Caco-2 (cell line): ENCODE measurements around the gene OARD1. TPM values are rescaled to one million over a fixed set of nuclear protein-coding genes. Genes with fewer than 3 reads are reported as not detected.
A peak's percentile ranks its signal among the peaks of the same experiment; 100 is the strongest.

Source experiments
- BruUV-seq: library from RNA; stranded (reverse); fragments of 400-500 nt; replicated peaks from 2 replicates; lab custom pipeline; 2021; lab: Mats Ljungman, UMichigan
- CTCF ChIA-PET: fragments of 300-600 bp; sonication (Branson Sonifier 250); formaldehyde crosslinking; loops from one replicate; lab custom pipeline; 2022; ENCODE audit warnings: antibody characterized with exemption; lab: Charles Lee
- POLR2A ChIA-PET: fragments of 300-600 bp; sonication (Branson Sonifier 250); formaldehyde crosslinking; loops from one replicate; lab custom pipeline; 2022; ENCODE audit warnings: antibody characterized with exemption; lab: Charles Lee
- DNase-seq, 2 experiments: peaks; one replicate each; pipeline versions ENCODE4 v3.0.0 to v3.0.0-alpha.2; 2020 to 2022
- H3K27me3 ChIP-seq: replicated peaks from 2 replicates; pipeline ENCODE4 v1.6.0; 2011; ENCODE audit warnings: low read length; ENCODE audit not compliant: control insufficient read depth, insufficient read depth
- H3K36me3 ChIP-seq: 2 replicates; pipeline ENCODE4 v1.5.1; 2011; ENCODE audit warnings: low read length; ENCODE audit not compliant: control insufficient read depth, insufficient read depth
- H3K4me1 ChIP-seq: fragments of 250-450 bp; sonication (Bioruptor Pico); 2 replicates; pipeline ENCODE4 v1.5.1; 2020; ENCODE audit warnings: mild to moderate bottlenecking
- H3K4me3 ChIP-seq: 2 replicates; pipeline ENCODE4 v1.5.1; 2011; ENCODE audit warnings: low read depth, mild to moderate bottlenecking, control low read depth, low read length
- H3K9me3 ChIP-seq: fragments of 250-450 bp; sonication (Bioruptor Pico); 2 replicates; pipeline ENCODE4 v1.5.1; 2020; ENCODE audit warnings: mild to moderate bottlenecking, moderate library complexity
- H3K27ac Mint-ChIP-seq: one replicate; pipeline ENCODE4 v1.8.0; 2022; ENCODE audit warnings: mixed read lengths; ENCODE audit not compliant: unreplicated experiment
- H3K27me3 Mint-ChIP-seq: one replicate; pipeline ENCODE4 v1.8.0; 2022; ENCODE audit warnings: mixed read lengths; ENCODE audit not compliant: insufficient read depth, unreplicated experiment
- H3K36me3 Mint-ChIP-seq: one replicate; pipeline ENCODE4 v1.8.0; 2022; ENCODE audit warnings: mild to moderate bottlenecking, mixed read lengths; ENCODE audit not compliant: insufficient read depth, unreplicated experiment
- H3K4me1 Mint-ChIP-seq: one replicate; pipeline ENCODE4 v1.8.0; 2022; ENCODE audit warnings: low read depth, mixed read lengths; ENCODE audit not compliant: unreplicated experiment
- H3K4me3 Mint-ChIP-seq: one replicate; pipeline ENCODE4 v1.8.0; 2022; ENCODE audit warnings: mild to moderate bottlenecking, moderate library complexity, mixed read lengths; ENCODE audit not compliant: unreplicated experiment
- H3K9me3 Mint-ChIP-seq: one replicate; pipeline ENCODE4 v1.8.0; 2022; ENCODE audit warnings: mixed read lengths; ENCODE audit not compliant: unreplicated experiment
- intact Hi-C: fragments of 100-400 bp; cut with micrococcal nuclease; formaldehyde crosslinking; loops from one replicate; pipeline ENCODE4 v1.10.0; 2022; ENCODE audit not compliant: unreplicated experiment
- total RNA-seq: library from RNA; stranded (reverse); gene quantifications from 2 replicates; pipeline ENCODE4 v1.2.3, GENCODE V29; 2022
- TF ChIP-seq, protein P1 (sequence below), 2 experiments: fragments of 200-600 bp in 1 of 2; IDR thresholded peaks; 1 replicate in 1 of 2; 2 replicates in 1 of 2; pipeline versions ENCODE4 v1.5.1 to v1.8.0; 2011 to 2022; ENCODE audit warnings: antibody characterized with exemption in 1 of 2, control low read depth in 1 of 2, inconsistent platforms in 1 of 2, low read depth in 1 of 2, low read length in 1 of 2, mild to moderate bottlenecking in 1 of 2, moderate library complexity in 1 of 2; ENCODE audit not compliant: insufficient read depth in 1 of 2, severe bottlenecking in 1 of 2, unreplicated experiment in 1 of 2

The OARD1 gene
- total RNA-seq, 1 experiment from 2014 or later: 35.5 TPM

DNA sequence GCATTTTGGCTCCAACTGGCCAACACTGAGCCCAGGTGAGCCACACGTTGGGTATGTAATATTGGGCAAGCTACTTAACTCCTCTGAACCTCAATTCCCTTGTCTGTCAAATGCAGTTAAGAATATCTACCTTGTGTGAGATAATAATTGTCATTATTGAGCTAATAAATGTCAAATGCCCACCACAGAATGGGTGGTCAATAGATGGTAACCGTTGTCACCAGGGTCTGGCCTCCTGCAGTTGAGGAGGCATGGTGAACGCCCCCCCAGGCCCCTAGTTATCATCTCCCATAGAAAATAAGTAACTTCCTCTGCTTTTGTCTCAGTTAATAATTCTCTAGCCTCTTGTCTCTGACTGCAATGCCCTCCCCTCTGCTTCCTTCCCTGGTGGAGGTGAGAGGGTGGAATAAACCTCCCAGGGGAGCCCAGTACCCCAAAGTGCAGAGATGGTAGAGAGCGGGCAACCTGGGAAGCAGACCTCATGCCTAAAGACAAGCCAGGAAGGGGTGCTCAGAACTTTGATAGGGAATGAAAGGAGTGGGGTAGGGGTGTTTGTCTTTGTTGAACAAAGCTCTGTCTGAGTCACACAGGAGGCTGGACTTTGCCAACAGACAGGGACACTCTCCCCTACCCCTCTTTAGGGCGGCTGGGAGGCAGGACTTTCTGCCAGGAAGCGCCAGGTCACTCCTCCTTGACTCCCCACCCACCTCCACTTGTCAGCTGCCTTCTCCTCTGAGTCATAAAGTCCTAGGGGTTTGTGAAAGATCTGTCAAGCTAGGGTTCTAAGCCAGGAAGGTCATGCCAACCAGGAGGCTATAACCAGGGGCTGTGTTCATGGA, 31.8 kb downstream of the OARD1 start:
- Histone ChIP-seq H3K9me3 (no peaks in the 10 kb centered on the region), H3K4me3 (peak overlapping the region; percentile 5; the same call in 1 of the 2 replicates), H3K4me1 (peaks cover 65% of the 10 kb centered on the region), H3K27me3 (no peaks in the 10 kb centered on the region), H3K36me3 (no peaks in the 10 kb centered on the region)
- peak overlapping the region; percentile 63 for H3K4me3 Mint-ChIP-seq
- no peaks in the 10 kb centered on the region for H3K27me3 Mint-ChIP-seq
- peak overlapping the region; percentile 96 for H3K27ac Mint-ChIP-seq
- H3K4me1 Mint-ChIP-seq: peaks cover 45% of the 10 kb centered on the region
- no peaks in the 10 kb centered on the region for H3K9me3 Mint-ChIP-seq
- no peaks in the 10 kb centered on the region for H3K36me3 Mint-ChIP-seq
- ChIA-PET POLR2A (interaction anchor here (0.9 to 2.0 kb wide), 4 partner anchors 9 to 43 kb away, joined by 3 to 19 read pairs (median 10); partner anchors contain the start of genes NFYA and OARD1), CTCF (interaction anchor here (0.6 to 2.5 kb wide), 17 partner anchors 8 to 453 kb away, joined by 3 to 19 read pairs (median 4); partner anchors contain the start of genes APOBEC2, NFYA and OARD1)
- BruUV-seq: TSS peak; percentile 71
- intact Hi-C loops: loop anchor here (1.0 to 2.0 kb wide), 5 partner anchors 9 to 44 kb away; partner anchors contain the start of genes NFYA and OARD1
- TF ChIP-seq, protein P1, sequence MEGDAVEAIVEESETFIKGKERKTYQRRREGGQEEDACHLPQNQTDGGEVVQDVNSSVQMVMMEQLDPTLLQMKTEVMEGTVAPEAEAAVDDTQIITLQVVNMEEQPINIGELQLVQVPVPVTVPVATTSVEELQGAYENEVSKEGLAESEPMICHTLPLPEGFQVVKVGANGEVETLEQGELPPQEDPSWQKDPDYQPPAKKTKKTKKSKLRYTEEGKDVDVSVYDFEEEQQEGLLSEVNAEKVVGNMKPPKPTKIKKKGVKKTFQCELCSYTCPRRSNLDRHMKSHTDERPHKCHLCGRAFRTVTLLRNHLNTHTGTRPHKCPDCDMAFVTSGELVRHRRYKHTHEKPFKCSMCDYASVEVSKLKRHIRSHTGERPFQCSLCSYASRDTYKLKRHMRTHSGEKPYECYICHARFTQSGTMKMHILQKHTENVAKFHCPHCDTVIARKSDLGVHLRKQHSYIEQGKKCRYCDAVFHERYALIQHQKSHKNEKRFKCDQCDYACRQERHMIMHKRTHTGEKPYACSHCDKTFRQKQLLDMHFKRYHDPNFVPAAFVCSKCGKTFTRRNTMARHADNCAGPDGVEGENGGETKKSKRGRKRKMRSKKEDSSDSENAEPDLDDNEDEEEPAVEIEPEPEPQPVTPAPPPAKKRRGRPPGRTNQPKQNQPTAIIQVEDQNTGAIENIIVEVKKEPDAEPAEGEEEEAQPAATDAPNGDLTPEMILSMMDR (IDR thresholded peaks at IDR 0.05; ENCODE audit: insufficient read depth in 1 of 2, low read depth in 1 of 2, low read length in 1 of 2, severe bottlenecking in 1 of 2, unreplicated experiment in 1 of 2): no peak
- DNase-seq: peak; percentile 90 to 94

DNA sequence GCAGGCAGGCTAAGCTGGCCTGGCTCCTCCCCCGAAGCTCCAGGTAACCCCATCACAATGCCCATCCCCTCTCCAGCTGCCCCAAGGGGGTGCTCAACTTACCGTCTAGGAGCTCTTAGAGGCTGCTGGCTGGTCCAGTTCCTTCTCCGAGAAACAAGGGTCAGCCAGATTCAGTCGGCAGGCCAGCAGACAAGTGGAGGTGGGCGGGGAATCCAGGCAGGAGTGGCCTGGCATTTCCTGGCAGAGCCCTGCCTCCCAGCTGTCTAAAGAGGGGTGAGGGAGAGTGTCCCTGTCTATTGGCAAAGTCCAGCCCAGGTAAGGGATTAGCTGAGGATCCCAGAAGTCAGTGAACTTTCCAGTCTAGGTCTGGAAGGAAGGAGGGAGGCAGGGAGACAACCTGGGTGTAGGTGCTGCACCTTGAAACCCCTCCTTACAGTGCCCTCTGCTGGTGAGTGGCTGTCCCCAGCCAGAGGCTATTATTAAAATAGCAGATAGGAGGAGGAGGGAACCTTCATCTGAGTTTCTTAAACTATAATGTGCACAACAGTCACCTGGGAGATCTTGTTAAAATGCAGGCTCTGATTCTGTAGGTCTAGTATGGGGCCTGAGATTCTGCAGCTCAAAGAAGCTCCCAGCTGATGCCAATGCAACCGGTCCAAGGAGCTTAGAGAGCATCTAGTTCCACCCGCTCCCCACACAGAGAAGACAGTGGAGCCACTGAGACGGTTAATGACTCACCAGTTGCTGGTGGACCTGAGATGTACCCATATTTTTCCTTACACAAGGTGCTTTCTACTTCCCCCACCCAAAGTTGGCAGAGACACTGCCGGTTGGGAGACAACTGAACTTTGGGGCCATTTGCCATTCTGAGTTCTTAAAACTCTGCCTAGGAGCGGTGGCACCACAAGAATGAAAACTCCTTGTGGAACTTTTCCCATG, 32.8 kb downstream of the OARD1 start, which contains the start of gene UNC5CL:
Gene UNC5CL, minus strand, starts transcription at position 162 of the 939 bp plus-strand sequence. CDS start 4,147 bp downstream, outside the sequence.
- CTCF ChIA-PET: interaction anchor here (0.9 to 2.5 kb wide), 7 partner anchors 16 to 452 kb away, joined by 3 to 19 read pairs (median 4); partner anchors contain the start of gene NFYA
- H3K27ac Mint-ChIP-seq: peak within 1 kb of the TSS; percentile 96
- POLR2A ChIA-PET: interaction anchor here (0.7 to 2.0 kb wide), 3 partner anchors 33 to 271 kb away, joined by 3 to 19 read pairs (median 16); partner anchors contain the start of genes NFYA and OARD1
- H3K4me1 ChIP-seq: peaks cover 59% of the 10 kb centered on the region
- H3K27me3 Mint-ChIP-seq: no peaks in the 10 kb centered on the region
- TF ChIP-seq, protein P1 (IDR thresholded peaks at IDR 0.05; ENCODE audit: insufficient read depth in 1 of 2, low read depth in 1 of 2, low read length in 1 of 2, severe bottlenecking in 1 of 2, unreplicated experiment in 1 of 2): peak; percentile 57 to 65
- no peaks in the 10 kb centered on the region for H3K9me3 ChIP-seq
- no peaks in the 10 kb centered on the region for H3K9me3 Mint-ChIP-seq
- H3K36me3 Mint-ChIP-seq: no peaks in the 10 kb centered on the region
- peak within 1 kb of the TSS; percentile 63 for H3K4me3 Mint-ChIP-seq
- H3K36me3 ChIP-seq: no peaks in the 10 kb centered on the region
- BruUV-seq: no TSS peak
- H3K4me1 Mint-ChIP-seq: peaks cover 41% of the 10 kb centered on the region
- intact Hi-C loops: loop anchor here (1.0 kb wide), 1 partner anchor 144 kb away; no protein-coding TSS in a partner anchor
- peak; percentile 83 to 84 for DNase-seq
- H3K27me3 ChIP-seq: no peaks in the 10 kb centered on the region
- no peak within 1 kb of the TSS for H3K4me3 ChIP-seq
